ENCODE measurements around the gene GNPNAT1.

DNA sequence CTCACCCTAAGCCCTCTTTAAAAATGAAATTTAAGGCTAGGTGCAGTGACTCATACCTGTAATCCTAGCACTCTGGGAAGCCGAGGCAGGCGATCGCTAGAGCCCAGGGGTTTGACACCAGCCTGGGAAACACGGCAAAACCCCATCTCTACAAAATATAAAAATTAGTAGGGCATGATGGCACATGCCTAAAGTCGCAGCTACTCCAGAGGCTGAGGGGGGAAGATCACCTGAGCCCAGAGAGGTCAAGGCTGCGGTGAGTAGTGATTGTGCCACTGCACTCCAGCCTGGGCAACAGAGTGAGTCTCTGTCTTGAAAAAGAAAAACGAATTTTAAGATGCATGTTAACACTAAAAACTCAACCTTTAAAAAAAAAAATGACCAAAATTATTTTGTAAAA, 12.7 kb downstream of the GNPNAT1 start:
- TF ChIP-seq, protein P1, sequence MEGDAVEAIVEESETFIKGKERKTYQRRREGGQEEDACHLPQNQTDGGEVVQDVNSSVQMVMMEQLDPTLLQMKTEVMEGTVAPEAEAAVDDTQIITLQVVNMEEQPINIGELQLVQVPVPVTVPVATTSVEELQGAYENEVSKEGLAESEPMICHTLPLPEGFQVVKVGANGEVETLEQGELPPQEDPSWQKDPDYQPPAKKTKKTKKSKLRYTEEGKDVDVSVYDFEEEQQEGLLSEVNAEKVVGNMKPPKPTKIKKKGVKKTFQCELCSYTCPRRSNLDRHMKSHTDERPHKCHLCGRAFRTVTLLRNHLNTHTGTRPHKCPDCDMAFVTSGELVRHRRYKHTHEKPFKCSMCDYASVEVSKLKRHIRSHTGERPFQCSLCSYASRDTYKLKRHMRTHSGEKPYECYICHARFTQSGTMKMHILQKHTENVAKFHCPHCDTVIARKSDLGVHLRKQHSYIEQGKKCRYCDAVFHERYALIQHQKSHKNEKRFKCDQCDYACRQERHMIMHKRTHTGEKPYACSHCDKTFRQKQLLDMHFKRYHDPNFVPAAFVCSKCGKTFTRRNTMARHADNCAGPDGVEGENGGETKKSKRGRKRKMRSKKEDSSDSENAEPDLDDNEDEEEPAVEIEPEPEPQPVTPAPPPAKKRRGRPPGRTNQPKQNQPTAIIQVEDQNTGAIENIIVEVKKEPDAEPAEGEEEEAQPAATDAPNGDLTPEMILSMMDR (IDR thresholded peaks at IDR 0.05): no peak
- TF ChIP-seq POLR2A (IDR thresholded peaks at IDR 0.05): no peak
